Brain microvascular endothelial cell (primary cell): ENCODE data around the gene PANK2.
"Not testable (repeated sequence)": the region's sequence is repeated elsewhere in the genome, so short reads cannot be mapped to it uniquely, and the experiment has no call there.

Experiments
- DNase-seq: peaks from one replicate; pipeline ENCODE4 v3.0.0-alpha.2; 2020
- H3K27ac ChIP-seq: fragments of 250-450 bp; sonication (Bioruptor Pico); 2 replicates; pipeline ENCODE4 v1.5.1; 2020; ENCODE audit warnings: mild to moderate bottlenecking, moderate library complexity
- H3K27me3 ChIP-seq: fragments of 250-450 bp; sonication (Bioruptor Pico); replicated peaks from 2 replicates; pipeline ENCODE4 v1.5.1; 2020; ENCODE audit warnings: mild to moderate bottlenecking
- H3K36me3 ChIP-seq: fragments of 250-450 bp; sonication (Bioruptor Pico); replicated peaks from 2 replicates; pipeline ENCODE4 v1.5.1; 2020; ENCODE audit warnings: mild to moderate bottlenecking
- H3K4me3 ChIP-seq: 2 replicates; pipeline ENCODE4 v1.5.1; 2011; ENCODE audit warnings: low read depth, mild to moderate bottlenecking, control low read depth, low read length, moderate library complexity
- in situ Hi-C: cut with HindIII; loops from 2 replicates; pipeline ENCODE4 v1.10.0; 2017; ENCODE audit warnings: low sequenced_read_pairs, low pct_ligation_motif_present
- TF ChIP-seq, protein P1 (sequence below): IDR thresholded peaks from 2 replicates; pipeline ENCODE4 v1.5.1; 2011; ENCODE audit warnings: low read depth, mild to moderate bottlenecking, moderate library complexity, low read length, control low read depth, inconsistent platforms; ENCODE audit errors: missing control alignments

The PANK2 gene

DNA sequence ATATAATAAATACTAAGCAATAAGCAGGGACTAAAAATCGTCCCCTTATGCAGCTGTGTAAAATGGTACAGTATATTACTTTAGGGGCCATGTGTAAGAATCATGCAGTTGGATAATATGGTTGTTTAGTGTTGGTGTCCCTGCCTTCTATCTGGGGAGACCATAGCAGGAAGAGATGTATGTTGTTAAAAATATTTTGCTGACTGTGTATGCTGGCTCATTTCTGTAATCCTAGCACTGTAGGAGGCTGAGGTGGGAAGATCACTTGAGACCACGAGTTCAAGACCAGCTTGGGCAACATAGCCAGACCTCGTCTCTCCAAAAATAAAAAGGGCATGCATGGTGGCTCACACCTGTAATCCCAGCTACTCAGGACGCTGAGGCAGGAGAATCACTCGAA is 5.6 kb downstream of the PANK2 start:
- Histone ChIP-seq H3K36me3 (peaks cover 9% of the 10 kb centered on the region), H3K4me3 (no peak overlapping the region), H3K27ac (no peak overlapping the region), H3K27me3 (no peaks in the 10 kb centered on the region)
- no peak for DNase-seq
- in situ Hi-C loops: no loop called here
- TF ChIP-seq, protein P1, sequence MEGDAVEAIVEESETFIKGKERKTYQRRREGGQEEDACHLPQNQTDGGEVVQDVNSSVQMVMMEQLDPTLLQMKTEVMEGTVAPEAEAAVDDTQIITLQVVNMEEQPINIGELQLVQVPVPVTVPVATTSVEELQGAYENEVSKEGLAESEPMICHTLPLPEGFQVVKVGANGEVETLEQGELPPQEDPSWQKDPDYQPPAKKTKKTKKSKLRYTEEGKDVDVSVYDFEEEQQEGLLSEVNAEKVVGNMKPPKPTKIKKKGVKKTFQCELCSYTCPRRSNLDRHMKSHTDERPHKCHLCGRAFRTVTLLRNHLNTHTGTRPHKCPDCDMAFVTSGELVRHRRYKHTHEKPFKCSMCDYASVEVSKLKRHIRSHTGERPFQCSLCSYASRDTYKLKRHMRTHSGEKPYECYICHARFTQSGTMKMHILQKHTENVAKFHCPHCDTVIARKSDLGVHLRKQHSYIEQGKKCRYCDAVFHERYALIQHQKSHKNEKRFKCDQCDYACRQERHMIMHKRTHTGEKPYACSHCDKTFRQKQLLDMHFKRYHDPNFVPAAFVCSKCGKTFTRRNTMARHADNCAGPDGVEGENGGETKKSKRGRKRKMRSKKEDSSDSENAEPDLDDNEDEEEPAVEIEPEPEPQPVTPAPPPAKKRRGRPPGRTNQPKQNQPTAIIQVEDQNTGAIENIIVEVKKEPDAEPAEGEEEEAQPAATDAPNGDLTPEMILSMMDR: no peak

- Histone ChIP-seq H3K27ac (no peak overlapping the region), H3K4me3 (no peak overlapping the region)
- DNase-seq: no peak
Observed at GRCh38 chr20:3896302-3896701, 7.1 kb downstream of the PANK2 start.

DNA sequence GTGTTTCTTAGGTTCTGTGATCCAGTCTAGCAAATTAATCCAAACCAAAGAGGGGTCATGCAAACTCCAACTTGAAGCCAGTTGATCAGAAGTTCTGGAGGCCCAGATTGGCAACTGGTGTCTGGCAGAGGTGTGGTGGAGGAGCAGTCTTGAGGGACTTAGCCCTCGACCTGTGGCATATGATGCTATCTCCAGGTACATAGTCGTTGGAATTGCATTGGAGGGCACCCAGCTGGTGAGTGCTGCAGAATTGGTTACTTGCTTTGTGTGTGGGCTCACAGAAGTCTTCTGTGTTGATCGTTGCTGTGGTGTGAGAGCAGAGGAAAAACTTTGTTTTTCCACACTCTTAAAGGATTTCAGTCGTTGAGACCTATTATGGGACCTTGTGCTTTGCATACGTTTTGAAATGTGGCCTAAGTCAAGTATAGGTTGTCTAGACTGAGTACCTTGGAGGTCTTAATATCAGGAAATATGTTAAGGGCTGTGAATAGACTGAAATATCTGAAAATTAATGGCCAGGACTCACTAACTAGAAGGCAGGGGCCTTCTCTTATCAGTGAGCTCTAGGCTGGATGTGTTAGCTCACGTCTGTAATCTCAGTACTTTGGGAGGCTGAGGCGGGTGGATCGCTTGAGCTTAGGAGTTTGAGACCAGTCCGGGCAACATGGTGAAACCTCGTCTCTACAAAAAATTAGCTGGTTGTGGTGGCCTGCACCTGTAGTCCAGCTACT is 7.8 kb downstream of the PANK2 start:
- Histone ChIP-seq H3K27me3 (no peaks in the 10 kb centered on the region), H3K27ac (no peak overlapping the region), H3K36me3 (peaks cover 9% of the 10 kb centered on the region), H3K4me3 (no peak overlapping the region)
- in situ Hi-C loops: no loop called here
- TF ChIP-seq, protein P1: no peak
- no peak for DNase-seq

More at GRCh38 chr20:3896302-3896701, 7.1 kb downstream of the PANK2 start:
- in situ Hi-C loops: no loop called here
- H3K27me3 ChIP-seq: no peaks in the 10 kb centered on the region
- TF ChIP-seq, protein P1: no peak
- H3K36me3 ChIP-seq: peaks cover 9% of the 10 kb centered on the region

GRCh38 chr20:3898181-3898580 is 9.0 kb downstream of the PANK2 start:
- H3K4me3 ChIP-seq, in situ Hi-C loops, H3K27me3 ChIP-seq, DNase-seq, H3K36me3 ChIP-seq, H3K27ac ChIP-seq: not testable (repeated sequence)

- H3K27ac ChIP-seq: no peak overlapping the region
- no peaks in the 10 kb centered on the region for H3K27me3 ChIP-seq
- TF ChIP-seq, protein P1: no peak
Observed at GRCh38 chr20:3898639-3899038, 9.5 kb downstream of the PANK2 start.

GRCh38 chr20:3900187-3900604 is 11.0 kb downstream of the PANK2 start:
- no peak overlapping the region for H3K4me3 ChIP-seq
- no peak for DNase-seq
- TF ChIP-seq, protein P1: no peak
- in situ Hi-C loops: loop anchor here (25.0 kb wide), 1 partner anchor 187 kb away; no protein-coding TSS in a partner anchor
- peaks cover 6% of the 10 kb centered on the region for H3K36me3 ChIP-seq
- no peak overlapping the region for H3K27ac ChIP-seq
- no peaks in the 10 kb centered on the region for H3K27me3 ChIP-seq

More at GRCh38 chr20:3898639-3899038, 9.5 kb downstream of the PANK2 start:
- no peak for DNase-seq
- no peak overlapping the region for H3K4me3 ChIP-seq
- peaks cover 9% of the 10 kb centered on the region for H3K36me3 ChIP-seq
- in situ Hi-C loops: no loop called here
